ENCODE data around the gene NDUFB8. TPM values are rescaled to one million over a fixed set of nuclear protein-coding genes. Genes with fewer than 3 reads are reported as not detected.

Gene NDUFB8
- total RNA-seq, 1 donor from 2014 or later, result 141 TPM

- Mint-ChIP-seq H3K27me3 (ENCODE audit: low read depth) (no peaks in the 10 kb centered on the region), H3K36me3 (peaks cover 19% of the 10 kb centered on the region), H3K9me3 (no peaks in the 10 kb centered on the region), H3K4me1 (peaks cover 2% of the 10 kb centered on the region), H3K27ac (no peak overlapping the region), H3K4me3 (no peak overlapping the region)
- DNase-seq (ENCODE audit: low spot score in 2 of 2, unreplicated experiment in 2 of 2), result no peak
- TF ChIP-seq CTCF (IDR thresholded peaks at IDR 0.05; ENCODE audit: unreplicated experiment), result no peak
Measured at GRCh38 chr10:100554902-100555301, 25.2 kb upstream of the NDUFB8 start.

- no peaks in the 10 kb centered on the region for H3K9me3 Mint-ChIP-seq
Measured at GRCh38 chr10:100553929-100554328, 24.3 kb upstream of the NDUFB8 start.

GRCh38 chr10:100551738-100552137 lies 22.1 kb upstream of the NDUFB8 start:
- peaks cover 22% of the 10 kb centered on the region for H3K36me3 Mint-ChIP-seq
- H3K4me3 Mint-ChIP-seq, result no peak overlapping the region
- no peak for TF ChIP-seq CTCF (IDR thresholded peaks at IDR 0.05; ENCODE audit: unreplicated experiment)
- no peak overlapping the region for H3K27ac Mint-ChIP-seq
- no peak for DNase-seq (ENCODE audit: low spot score in 2 of 2, unreplicated experiment in 2 of 2)
- H3K27me3 Mint-ChIP-seq (ENCODE audit: low read depth), result no peaks in the 10 kb centered on the region
- no peaks in the 10 kb centered on the region for H3K9me3 Mint-ChIP-seq
- H3K4me1 Mint-ChIP-seq, result peaks cover 2% of the 10 kb centered on the region

More at GRCh38 chr10:100553929-100554328, 24.3 kb upstream of the NDUFB8 start:
- H3K27ac Mint-ChIP-seq, result no peak overlapping the region
- no peak overlapping the region for H3K4me3 Mint-ChIP-seq
- peaks cover 2% of the 10 kb centered on the region for H3K4me1 Mint-ChIP-seq
- no peak for TF ChIP-seq CTCF (IDR thresholded peaks at IDR 0.05; ENCODE audit: unreplicated experiment)
- H3K36me3 Mint-ChIP-seq, result peaks cover 23% of the 10 kb centered on the region
- DNase-seq (ENCODE audit: low spot score in 2 of 2, unreplicated experiment in 2 of 2), result no peak
- H3K27me3 Mint-ChIP-seq (ENCODE audit: low read depth), result no peaks in the 10 kb centered on the region

GRCh38 chr10:100551196-100551595 lies 21.5 kb upstream of the NDUFB8 start:
- Mint-ChIP-seq H3K9me3 (no peaks in the 10 kb centered on the region), H3K36me3 (peaks cover 22% of the 10 kb centered on the region), H3K4me1 (peaks cover 2% of the 10 kb centered on the region), H3K4me3 (no peak overlapping the region), H3K27me3 (ENCODE audit: low read depth) (no peaks in the 10 kb centered on the region), H3K27ac (no peak overlapping the region)
- TF ChIP-seq CTCF (IDR thresholded peaks at IDR 0.05; ENCODE audit: unreplicated experiment), result no peak
- DNase-seq (ENCODE audit: low spot score in 2 of 2, unreplicated experiment in 2 of 2), result no peak

GRCh38 chr10:100544950-100545349 lies 15.3 kb upstream of the NDUFB8 start:
- no peaks in the 10 kb centered on the region for H3K9me3 Mint-ChIP-seq
- H3K27ac Mint-ChIP-seq, result no peak overlapping the region
- peaks cover 53% of the 10 kb centered on the region for H3K36me3 Mint-ChIP-seq
- TF ChIP-seq CTCF (IDR thresholded peaks at IDR 0.05; ENCODE audit: unreplicated experiment), result no peak
- H3K4me3 Mint-ChIP-seq, result no peak overlapping the region
- no peaks in the 10 kb centered on the region for H3K4me1 Mint-ChIP-seq
- no peak for DNase-seq (ENCODE audit: low spot score in 2 of 2, unreplicated experiment in 2 of 2)
- no peaks in the 10 kb centered on the region for H3K27me3 Mint-ChIP-seq (ENCODE audit: low read depth)

GRCh38 chr10:100537475-100537874 lies 7.8 kb upstream of the NDUFB8 start:
- TF ChIP-seq CTCF (IDR thresholded peaks at IDR 0.05; ENCODE audit: unreplicated experiment), result no peak
- H3K36me3 Mint-ChIP-seq, result peaks cover 23% of the 10 kb centered on the region
- H3K27me3 Mint-ChIP-seq (ENCODE audit: low read depth), result no peaks in the 10 kb centered on the region
- peaks cover 3% of the 10 kb centered on the region for H3K4me1 Mint-ChIP-seq
- no peak for DNase-seq (ENCODE audit: low spot score in 2 of 2, unreplicated experiment in 2 of 2)
- no peak overlapping the region for H3K27ac Mint-ChIP-seq
- no peak overlapping the region for H3K4me3 Mint-ChIP-seq
- no peaks in the 10 kb centered on the region for H3K9me3 Mint-ChIP-seq

All from mesothelial cell of epicardium (in vitro differentiated cells).